ENCODE measurements around the gene SH3BGR. TPM values are rescaled to one million over a fixed set of nuclear protein-coding genes. Genes with fewer than 3 reads are reported as not detected.
A peak's percentile ranks its signal among the peaks of the same experiment; 100 is the strongest.
"Not testable (repeated sequence)": the region's sequence is repeated elsewhere in the genome, so short reads cannot be mapped to it uniquely, and the experiment has no call there.

The SH3BGR gene
- total RNA-seq, result 3.7 TPM

- peak; percentile 40 for DNase-seq
Measured at GRCh38 chr21:39451332-39452206, at the start of gene SH3BGR. Gene SH3BGR, plus strand, starts transcription at chr21:39451970. Its CDS starts 127 bp downstream, at chr21:39452097.

- no peak for DNase-seq
Measured at GRCh38 chr21:39406065-39406464, 45.7 kb upstream of the SH3BGR start.

GRCh38 chr21:39419204-39419603 lies 32.6 kb upstream of the SH3BGR start:
- DNase-seq, result not testable (repeated sequence)

- DNase-seq, result no peak
Measured at GRCh38 chr21:39422527-39423241, 29.1 kb upstream of the SH3BGR start.

GRCh38 chr21:39429445-39429844 lies 22.3 kb upstream of the SH3BGR start:
- DNase-seq, result no peak

GRCh38 chr21:39430016-39430415 lies 21.8 kb upstream of the SH3BGR start:
- DNase-seq, result no peak

GRCh38 chr21:39430457-39430856 lies 21.3 kb upstream of the SH3BGR start:
- DNase-seq, result no peak

GRCh38 chr21:39430954-39431353 lies 20.8 kb upstream of the SH3BGR start:
- no peak for DNase-seq

GRCh38 chr21:39434950-39435349 lies 16.8 kb upstream of the SH3BGR start:
- no peak for DNase-seq

- no peak for DNase-seq
Measured at GRCh38 chr21:39439232-39439631, 12.5 kb upstream of the SH3BGR start.

GRCh38 chr21:39441502-39442475 lies 10.0 kb upstream of the SH3BGR start:
- no peak for DNase-seq

GRCh38 chr21:39444421-39445180 lies 7.2 kb upstream of the SH3BGR start:
- DNase-seq, result no peak

- peak; percentile 83 for DNase-seq
Measured at GRCh38 chr21:39445321-39446269, 6.2 kb upstream of the SH3BGR start, which contains the start of gene LCA5L. Gene LCA5L, minus strand, starts transcription at chr21:39445778. Its CDS starts 17,285 bp downstream, at chr21:39428493.

GRCh38 chr21:39447264-39447663 lies 4.5 kb upstream of the SH3BGR start:
- no peak for DNase-seq

- DNase-seq, result no peak
Measured at GRCh38 chr21:39452207-39452969, 618 bp downstream of the SH3BGR start.

- DNase-seq, result no peak
Measured at GRCh38 chr21:39452970-39453342, 1.2 kb downstream of the SH3BGR start.

GRCh38 chr21:39453571-39454179 lies 1.9 kb downstream of the SH3BGR start:
- no peak for DNase-seq

GRCh38 chr21:39454949-39455668 lies 3.3 kb downstream of the SH3BGR start:
- no peak for DNase-seq

All from occipital lobe (tissue), 2 donors.